ENCODE data around the gene DACH1. TPM values are rescaled to one million over a fixed set of nuclear protein-coding genes. Genes with fewer than 3 reads are reported as not detected.

DACH1 gene
- total and polyA plus RNA-seq, 2 of the 8 experiments (the other 6 are each of a cell fraction or from before 2014, with no cell fraction given): 0.12 to 0.67 TPM

GRCh38 chr13:71460211-71460610, 406.8 kb downstream of the DACH1 start (continued):
- TF ChIP-seq CHD7 (IDR thresholded peaks at IDR 0.05; ENCODE audit: insufficient replicate concordance, low read length) (no peak), RFX5 (IDR thresholded peaks at IDR 0.05; ENCODE audit: borderline replicate concordance, low read depth, low read length) (no peak), CHD2 (IDR thresholded peaks at IDR 0.05; ENCODE audit: low read length) (no peak), SAP30 (IDR thresholded peaks at IDR 0.05; ENCODE audit: insufficient read depth, insufficient replicate concordance, low read length) (no peak), TEAD4 (IDR thresholded peaks at IDR 0.05; ENCODE audit: low read depth, low read length) (no peak), SRF (IDR thresholded peaks at IDR 0.05; ENCODE audit: low read depth, low read length) (no peak), CEBPB (IDR thresholded peaks at IDR 0.05; ENCODE audit: low read depth, low read length) (no peak), MAX (IDR thresholded peaks at IDR 0.05) (no peak), EGR1 (IDR thresholded peaks at IDR 0.05; ENCODE audit: borderline replicate concordance, low read depth, low read length) (no peak), KDM4A (IDR thresholded peaks at IDR 0.05; ENCODE audit: low read depth, low read length, severe bottlenecking) (no peak), SP1 (IDR thresholded peaks at IDR 0.05; ENCODE audit: low read depth, low read length) (no peak), HDAC2 (IDR thresholded peaks at IDR 0.05; ENCODE audit: borderline replicate concordance in 1 of 2, low read depth in 2 of 2, low read length in 2 of 2) (no peak)

All from H1 (cell line).